ENCODE measurements around the gene USP15. TPM values are rescaled to one million over a fixed set of nuclear protein-coding genes. Genes with fewer than 3 reads are reported as not detected.

The USP15 gene
- total RNA-seq = 22.2 and 54.4 TPM in 2 replicates

GRCh38 chr12:62259993-62260732, at the start of gene USP15:
TSS of gene USP15 (plus strand) at chr12:62260404. CDS start at chr12:62260415, 11 bp downstream.

Other genes with a start within 250 kb of the USP15 start
- gene MON2, start 206.4 kb downstream of the USP15 start, total RNA-seq = 16.1 and 20.0 TPM in 2 replicates

Data from myometrial cell (primary cell).